HL-60 (cell line): ENCODE data around the gene MAP2.
A peak's percentile ranks its signal among the peaks of the same experiment; 100 is the strongest.

Experiments used
- DNase-seq, 2 experiments: peaks; one replicate each; pipeline ENCODE4 v3.0.0-alpha.2; 2010 to 2020; ENCODE audit warnings: low read depth in 1 of 2, low spot score in 1 of 2
- H3K27ac ChIP-seq: fragments of 250-450 bp; sonication (Bioruptor Pico); replicated peaks from 2 replicates; pipeline ENCODE4 v1.5.1; 2020; ENCODE audit warnings: mild to moderate bottlenecking, moderate library complexity
- H3K27me3 ChIP-seq: fragments of 250-450 bp; sonication (Bioruptor Pico); 2 replicates; pipeline ENCODE4 v1.5.1; 2021; ENCODE audit warnings: mild to moderate bottlenecking, moderate library complexity; ENCODE audit not compliant: insufficient read depth, poor library complexity, severe bottlenecking
- H3K4me3 ChIP-seq: replicated peaks from 2 replicates; pipeline ENCODE4 v1.5.1; 2011; ENCODE audit warnings: mild to moderate bottlenecking, control low read depth, low read length; ENCODE audit not compliant: insufficient read depth
- CTCF ChIP-seq: IDR thresholded peaks from one replicate; pipeline ENCODE4 v1.5.1; 2011; ENCODE audit warnings: low read length, control low read depth, inconsistent platforms; ENCODE audit not compliant: insufficient read depth
- GABPA ChIP-seq: IDR thresholded peaks from 2 replicates; pipeline ENCODE4 v1.6.1; 2012; ENCODE audit warnings: low read depth
- POLR2AphosphoS5 ChIP-seq: IDR thresholded peaks from 2 replicates; pipeline ENCODE4 v1.6.1; 2012; ENCODE audit warnings: low read depth
- REST ChIP-seq: IDR thresholded peaks from 2 replicates; pipeline ENCODE4 v1.6.1; 2012; ENCODE audit warnings: low read depth; ENCODE audit not compliant: insufficient replicate concordance
- SPI1 ChIP-seq: IDR thresholded peaks from 2 replicates; pipeline ENCODE4 v1.6.1; 2012; ENCODE audit warnings: low read depth, mild to moderate bottlenecking, borderline replicate concordance

The MAP2 gene

GRCh38 chr2:209472871-209473270 lies 49.0 kb downstream of the MAP2 start:
- Histone ChIP-seq H3K27me3 (no peaks in the 10 kb centered on the region), H3K27ac (peak overlapping the region; percentile 4; the same call in 1 of the 2 replicates), H3K4me3 (no peak overlapping the region)
- peak; percentile 22 to 35 for DNase-seq
- TF ChIP-seq POLR2AphosphoS5 (no peak), SPI1 (no peak), CTCF (no peak), REST (no peak)

- Histone ChIP-seq H3K4me3 (no peak overlapping the region), H3K27me3 (no peaks in the 10 kb centered on the region), H3K27ac (no peak overlapping the region)
- DNase-seq: peak in 1 of 2 experiments; percentile 29
- TF ChIP-seq CTCF (no peak), POLR2AphosphoS5 (no peak), SPI1 (peak; percentile 8; the same call in 1 of the 2 replicates)
Observed at GRCh38 chr2:209473930-209474419, 50.1 kb downstream of the MAP2 start.

- no peak overlapping the region for H3K27ac ChIP-seq
- DNase-seq: no peak
- H3K4me3 ChIP-seq: no peak overlapping the region
- TF ChIP-seq REST: no peak
- TF ChIP-seq GABPA: no peak
- no peak for TF ChIP-seq CTCF
- TF ChIP-seq POLR2AphosphoS5: no peak
- TF ChIP-seq SPI1: no peak
- peaks cover 4% of the 10 kb centered on the region for H3K27me3 ChIP-seq
Observed at GRCh38 chr2:209474960-209475359, 51.1 kb downstream of the MAP2 start.
